HK-2 (cell line): Measurements from ENCODE around the gene CAMK1D.

Source experiments
- DNase-seq: peaks from one replicate; pipeline ENCODE4 v3.0.0-alpha.2; 2018; ENCODE audit not compliant: unreplicated experiment

CAMK1D gene

DNA sequence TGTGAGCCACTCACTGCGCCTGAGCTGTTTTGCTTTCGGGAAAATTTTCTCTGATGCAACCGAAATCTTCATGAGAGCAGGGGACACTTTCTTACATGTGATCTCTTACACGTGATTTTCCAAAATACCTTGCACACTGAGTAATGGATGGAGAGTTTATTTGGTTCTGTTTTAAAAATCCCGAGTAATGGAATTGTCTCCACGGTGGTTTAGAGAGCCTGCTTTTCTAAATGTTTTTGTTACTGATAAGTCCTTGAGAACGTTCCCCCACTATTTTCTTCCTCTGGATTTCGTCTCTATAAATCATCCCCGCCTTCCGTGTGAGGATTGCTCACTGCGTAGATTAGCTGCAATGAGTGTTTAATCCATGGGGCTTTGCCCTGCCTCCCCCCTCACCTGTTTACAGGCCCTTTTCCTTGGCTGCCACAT is 25.7 kb downstream of the CAMK1D start:
- no peak for DNase-seq

- DNase-seq, result no peak
Measured at GRCh38 chr10:12376211-12376610, 26.9 kb downstream of the CAMK1D start.

- DNase-seq, result no peak
Measured at GRCh38 chr10:12377658-12378290, 28.4 kb downstream of the CAMK1D start.

GRCh38 chr10:12380999-12381398 is 31.7 kb downstream of the CAMK1D start:
- DNase-seq, result no peak

DNA sequence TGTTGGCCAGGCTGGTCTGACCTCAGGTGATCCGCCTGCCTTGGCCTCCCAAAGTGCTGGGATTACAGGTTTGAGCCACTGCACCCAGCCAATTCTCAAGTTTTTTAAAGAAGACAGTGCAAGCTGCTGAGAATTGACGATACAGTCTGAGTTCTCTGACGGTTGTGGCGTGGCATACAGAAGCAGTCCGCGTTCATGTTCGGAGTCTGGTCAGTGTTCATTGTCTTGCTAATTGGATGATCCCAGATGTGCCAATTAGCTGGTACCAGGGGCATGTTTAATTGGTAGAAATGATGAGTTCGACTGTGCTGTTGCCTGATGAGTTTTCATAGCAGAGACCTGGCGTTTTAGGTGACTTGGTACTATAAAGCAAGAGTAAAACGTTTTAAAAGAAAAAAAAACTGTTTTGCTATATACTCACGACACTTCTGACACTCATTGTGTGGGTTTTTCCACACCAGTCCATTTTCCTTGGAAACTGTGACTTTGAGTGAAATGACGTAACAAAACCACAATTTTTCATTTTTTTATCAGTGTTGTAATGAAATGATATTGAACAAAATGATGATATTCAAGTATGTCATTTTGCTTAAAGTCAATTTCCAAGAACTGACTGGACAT is 32.3 kb downstream of the CAMK1D start:
- no peak for DNase-seq

- DNase-seq, result no peak
Measured at GRCh38 chr10:12382157-12382548, 32.8 kb downstream of the CAMK1D start.

DNA sequence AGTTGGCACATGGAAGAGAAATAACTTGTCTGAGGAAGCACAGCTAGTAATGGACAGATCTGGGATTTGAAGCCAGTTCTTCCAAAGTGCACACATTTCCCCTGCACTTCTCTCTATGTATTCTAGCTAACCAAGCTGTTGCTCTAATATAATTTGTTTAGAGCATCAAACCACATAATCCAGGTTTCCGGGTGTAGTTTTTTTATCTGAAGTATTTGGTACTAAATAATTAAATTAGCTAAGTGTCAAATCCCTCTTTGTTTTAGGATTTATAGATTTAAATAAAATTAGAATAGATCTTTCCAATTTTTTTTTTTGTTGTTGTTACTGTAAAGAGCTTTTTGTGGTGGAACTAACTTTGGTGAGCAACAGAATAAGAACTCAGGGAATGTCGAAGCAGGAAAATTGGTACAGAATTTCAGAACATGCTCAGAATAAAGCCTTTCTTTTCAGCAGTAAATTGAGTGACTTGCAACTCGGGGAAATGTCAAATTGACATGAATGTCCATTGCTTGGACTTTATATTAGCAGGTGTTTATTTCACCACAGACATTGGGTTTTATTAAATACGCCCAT is 33.7 kb downstream of the CAMK1D start:
- no peak for DNase-seq

GRCh38 chr10:12384906-12385305 is 35.6 kb downstream of the CAMK1D start:
- DNase-seq, result no peak

DNA sequence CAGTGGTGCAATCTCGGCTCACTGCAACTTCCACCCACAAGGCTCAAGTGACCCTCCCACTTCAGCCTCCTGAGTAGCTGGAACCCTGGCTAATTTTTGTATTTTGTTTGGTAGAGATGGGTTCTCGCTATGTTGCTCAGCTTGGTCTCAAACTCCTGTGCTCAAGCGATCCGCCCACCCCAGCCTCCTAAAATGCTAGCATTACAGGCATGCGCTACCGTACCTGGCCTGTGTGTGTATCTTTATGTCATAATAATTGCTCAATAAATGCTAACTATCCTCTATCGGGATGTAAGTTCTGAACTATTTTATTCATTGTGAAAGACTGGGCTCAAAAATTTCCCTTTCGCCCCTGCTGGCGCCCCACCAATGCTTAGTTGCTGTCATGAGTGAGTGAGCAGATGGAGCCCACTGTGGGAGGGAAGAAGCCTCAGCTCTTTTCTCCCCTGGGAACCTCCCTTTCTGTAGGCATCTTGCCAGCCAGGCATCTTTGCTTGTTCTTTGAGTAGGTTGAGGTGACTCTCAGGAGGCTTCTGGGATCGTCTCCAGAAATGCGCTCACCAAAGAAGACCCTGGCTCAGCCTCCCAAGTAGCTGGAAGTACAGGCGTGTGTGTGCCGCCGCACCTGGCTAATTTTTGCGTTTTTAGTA is 38.3 kb downstream of the CAMK1D start:
- no peak for DNase-seq

GRCh38 chr10:12388671-12389070 is 39.3 kb downstream of the CAMK1D start:
- no peak for DNase-seq

- no peak for DNase-seq
Measured at GRCh38 chr10:12389154-12389734, 39.9 kb downstream of the CAMK1D start.

GRCh38 chr10:12390733-12391132 is 41.4 kb downstream of the CAMK1D start:
- DNase-seq, result no peak

- DNase-seq, result no peak
Measured at GRCh38 chr10:12391206-12391605, 41.9 kb downstream of the CAMK1D start.

GRCh38 chr10:12393831-12394230 is 44.5 kb downstream of the CAMK1D start:
- no peak for DNase-seq

- DNase-seq, result no peak
Measured at GRCh38 chr10:12394241-12395033, 45.1 kb downstream of the CAMK1D start.

GRCh38 chr10:12396093-12396492 is 46.7 kb downstream of the CAMK1D start:
- DNase-seq, result no peak

- DNase-seq, result no peak
Measured at GRCh38 chr10:12396567-12396966, 47.2 kb downstream of the CAMK1D start.

GRCh38 chr10:12397147-12397896 is 48.0 kb downstream of the CAMK1D start:
- DNase-seq, result no peak

DNA sequence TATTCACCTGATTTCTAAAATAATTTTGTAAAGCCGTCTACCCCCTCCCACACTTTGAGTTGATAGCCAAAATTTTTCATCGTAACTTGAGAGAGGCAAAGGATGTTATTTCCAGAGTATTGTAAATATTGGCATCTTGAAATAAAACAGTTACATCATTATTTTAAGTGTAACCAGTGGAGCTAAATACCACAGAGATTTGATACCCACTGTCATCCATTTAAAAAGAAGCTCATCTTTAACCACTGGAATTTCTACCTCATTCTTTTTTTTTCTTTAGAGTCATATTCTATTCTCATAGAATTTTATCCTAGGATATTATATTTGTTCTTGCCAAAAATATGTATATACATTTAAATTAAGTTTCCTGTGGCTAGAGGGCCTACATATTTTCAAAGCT is 48.6 kb downstream of the CAMK1D start:
- no peak for DNase-seq

- peak; percentile 2 for DNase-seq
Measured at GRCh38 chr10:12400266-12400931, 51.1 kb downstream of the CAMK1D start.
